ENCODE measurements around the gene PTGFRN.

PTGFRN gene

DNA sequence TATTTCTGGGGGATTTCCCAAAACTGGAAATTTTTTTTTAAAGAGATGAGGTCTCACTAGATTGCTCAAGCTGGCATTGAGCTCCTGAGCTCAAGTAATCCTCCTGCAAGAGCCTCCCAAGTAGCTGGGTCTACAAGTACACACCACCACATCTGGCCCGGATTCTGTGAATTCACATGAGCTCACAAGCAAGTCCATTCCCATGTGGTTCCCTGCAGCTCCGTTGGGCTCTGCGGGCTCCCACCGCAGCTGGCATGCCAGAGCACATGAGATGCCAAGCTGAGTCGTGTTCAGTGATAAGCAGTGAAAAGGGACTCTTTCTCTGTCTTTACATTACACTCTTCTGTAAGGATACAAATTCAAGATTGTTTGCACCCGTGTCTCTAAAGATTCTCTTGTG is 128.5 kb downstream of the PTGFRN start:
- no peak for DNase-seq
